NT2/D1 (cell line): ENCODE data around the gene WDR5.

Experiments used
- SUZ12 ChIP-seq: IDR thresholded peaks from 2 replicates; pipeline ENCODE4 v1.6.1; 2011; ENCODE audit not compliant: insufficient read length, insufficient read depth; ENCODE audit errors: extremely low read depth
- YY1 ChIP-seq: IDR thresholded peaks from 2 replicates; pipeline ENCODE4 v1.6.1; 2011; ENCODE audit not compliant: insufficient read length, insufficient read depth
- ZNF274 ChIP-seq: IDR thresholded peaks from 2 replicates; pipeline ENCODE4 v1.6.1; 2011; ENCODE audit warnings: mild to moderate bottlenecking, low read depth, low read length

DNA sequence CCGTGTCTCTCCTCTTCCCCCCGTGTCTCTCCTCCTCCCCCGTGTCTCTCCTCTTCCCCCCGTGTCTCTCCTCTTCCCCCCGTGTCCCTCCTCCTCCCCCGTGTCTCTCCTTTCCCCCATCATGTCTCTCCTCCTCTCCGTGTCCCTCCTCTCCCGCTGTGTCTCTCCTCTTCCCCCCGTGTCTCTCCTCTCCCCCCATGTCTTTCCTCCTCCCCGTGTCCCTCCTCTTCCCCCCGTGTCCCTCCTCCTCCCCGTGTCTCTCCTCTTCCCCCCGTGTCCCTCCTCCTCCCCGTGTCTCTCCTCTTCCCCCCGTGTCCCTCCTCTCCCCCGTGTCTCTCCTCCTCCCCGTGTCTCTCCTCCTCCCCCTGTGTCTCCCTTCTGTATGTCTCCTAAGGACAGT lies 41.3 kb downstream of the WDR5 start:
- TF ChIP-seq ZNF274 (no peak), YY1 (no peak), SUZ12 (no peak)
